GM15510 (cell line): ENCODE results near the gene DMPK.

Source experiments
- POLR2A ChIP-seq: IDR thresholded peaks from 3 replicates; pipeline ENCODE4 v1.6.1; 2011; ENCODE audit warnings: borderline replicate concordance; ENCODE audit not compliant: insufficient read length; ENCODE audit errors: extremely low read depth

Gene DMPK

GRCh38 chr19:45819769-45820168 is 37.5 kb upstream of the DMPK start:
- TF ChIP-seq POLR2A, result no peak

GRCh38 chr19:45817725-45818301 is 35.5 kb upstream of the DMPK start:
- TF ChIP-seq POLR2A, result no peak

GRCh38 chr19:45817010-45817724 is 34.9 kb upstream of the DMPK start:
- TF ChIP-seq POLR2A, result no peak

GRCh38 chr19:45816236-45817009 is 34.1 kb upstream of the DMPK start:
- TF ChIP-seq POLR2A, result no peak

GRCh38 chr19:45815481-45816216 is 33.4 kb upstream of the DMPK start:
- no peak for TF ChIP-seq POLR2A

GRCh38 chr19:45814851-45815480 is 32.7 kb upstream of the DMPK start, which contains the start of gene RSPH6A:
TSS of gene RSPH6A (minus strand) at chr19:45815308. CDS start at chr19:45815176, 132 bp downstream.
- TF ChIP-seq POLR2A, result no peak

GRCh38 chr19:45814166-45814780 is 32.0 kb upstream of the DMPK start:
- TF ChIP-seq POLR2A, result no peak

GRCh38 chr19:45812297-45812696 is 30.0 kb upstream of the DMPK start:
- no peak for TF ChIP-seq POLR2A

- no peak for TF ChIP-seq POLR2A
Measured at GRCh38 chr19:45809643-45810159, 27.4 kb upstream of the DMPK start.

- no peak for TF ChIP-seq POLR2A
Measured at GRCh38 chr19:45805719-45806118, 23.4 kb upstream of the DMPK start.

GRCh38 chr19:45804959-45805230 is 22.6 kb upstream of the DMPK start:
- TF ChIP-seq POLR2A, result no peak

GRCh38 chr19:45804140-45804958 is 22.1 kb upstream of the DMPK start:
- no peak for TF ChIP-seq POLR2A

- TF ChIP-seq POLR2A, result no peak
Measured at GRCh38 chr19:45801603-45802175, 19.4 kb upstream of the DMPK start.
